Medulla oblongata (tissue), 1 donor: Measurements from ENCODE around the gene NRG4.
"Not testable (repeated sequence)": the region's sequence is repeated elsewhere in the genome, so short reads cannot be mapped to it uniquely, and the experiment has no call there.

Experiments
- DNase-seq: peaks from one replicate; pipeline ENCODE4 v3.0.0-alpha.2; 2015; ENCODE audit errors: extremely low spot score

Gene NRG4

DNA sequence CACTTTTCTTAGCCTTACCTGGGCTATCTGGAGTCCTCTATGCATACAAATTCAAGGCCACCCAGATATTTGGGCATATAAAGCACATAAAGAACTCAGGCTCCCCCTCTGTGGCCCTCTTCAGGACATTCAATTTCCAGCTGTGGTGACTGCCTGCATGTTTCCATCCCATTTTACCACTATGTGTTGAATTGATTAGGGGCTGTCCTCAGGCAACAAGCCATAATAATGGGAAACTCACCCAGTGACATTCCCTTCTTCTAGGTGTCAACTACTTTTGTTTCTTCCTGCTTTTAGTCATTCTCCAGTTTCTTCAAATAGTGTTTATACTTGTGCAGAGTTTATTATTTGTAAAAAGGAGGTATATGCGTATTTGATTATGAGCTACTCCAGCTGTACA is 18.0 kb downstream of the NRG4 start:
- DNase-seq = no peak

DNA sequence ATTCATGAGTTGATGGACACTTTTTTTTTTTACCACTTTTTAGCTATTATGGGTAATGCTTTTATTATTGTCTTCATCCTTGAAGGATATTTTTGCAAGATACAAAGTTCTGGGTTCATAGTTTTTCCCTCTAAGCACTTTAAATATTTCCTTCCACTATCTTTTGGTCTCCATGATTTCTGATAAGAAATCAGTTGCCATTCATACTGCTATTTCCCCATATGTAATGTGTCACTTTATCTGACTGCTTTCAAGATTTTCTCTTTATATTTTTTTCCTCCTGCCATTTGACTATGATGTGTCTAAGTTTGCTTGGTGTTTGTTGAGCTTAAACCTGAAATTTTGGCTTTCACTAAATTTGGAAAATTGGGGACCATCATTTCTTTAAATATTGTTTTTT is 19.3 kb downstream of the NRG4 start:
- DNase-seq = no peak

- no peak for DNase-seq
These were observed 22.3 kb downstream of the NRG4 start for GRCh38 chr15:75989875-75990274.

GRCh38 chr15:75989045-75989444 is 23.2 kb downstream of the NRG4 start:
- no peak for DNase-seq

- DNase-seq = no peak
These were observed 26.3 kb downstream of the NRG4 start for GRCh38 chr15:75985971-75986370.

DNA sequence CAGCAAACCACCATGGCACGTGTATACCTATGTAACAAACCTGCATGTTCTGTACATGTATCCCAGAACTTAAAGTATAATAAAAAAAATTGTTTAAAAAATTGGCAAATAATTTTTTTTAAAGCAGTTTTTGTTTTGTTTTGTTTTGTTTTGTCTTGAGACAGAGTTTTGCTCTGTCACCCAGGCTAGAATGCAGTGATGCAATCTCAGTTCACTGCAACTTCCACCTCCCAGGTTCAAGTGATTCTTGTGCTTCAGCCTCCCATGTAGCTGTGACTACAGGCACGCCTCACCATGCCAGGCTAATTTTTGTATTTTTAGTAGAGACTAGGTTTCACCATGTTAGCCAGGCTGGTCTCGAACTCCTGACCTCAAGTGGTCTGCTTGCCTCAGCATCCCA is 27.5 kb downstream of the NRG4 start:
- not testable (repeated sequence) for DNase-seq

GRCh38 chr15:75982468-75982867 is 29.8 kb downstream of the NRG4 start:
- no peak for DNase-seq

GRCh38 chr15:75981149-75981815 is 30.9 kb downstream of the NRG4 start:
- no peak for DNase-seq

DNA sequence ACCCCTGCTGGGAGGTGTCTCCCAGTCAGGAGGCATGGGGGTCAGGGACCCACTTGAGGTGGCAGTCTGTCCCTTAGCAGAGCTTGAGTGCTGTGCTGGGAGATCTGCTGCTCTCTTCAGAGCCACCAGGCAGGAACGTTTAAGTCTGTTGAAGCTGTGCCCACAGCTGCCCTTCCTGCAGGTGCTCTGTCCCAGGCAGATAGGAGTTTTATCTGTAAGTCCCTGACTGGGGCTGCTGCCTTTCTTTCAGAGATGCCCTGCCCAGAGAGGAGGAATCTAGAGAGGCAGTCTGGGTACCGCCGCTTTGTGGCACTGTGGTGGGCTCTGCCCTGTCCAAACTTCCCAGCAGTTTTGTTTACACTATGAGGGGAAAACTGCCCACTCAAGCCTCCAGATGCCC is 35.5 kb downstream of the NRG4 start:
- not testable (repeated sequence) for DNase-seq

DNA sequence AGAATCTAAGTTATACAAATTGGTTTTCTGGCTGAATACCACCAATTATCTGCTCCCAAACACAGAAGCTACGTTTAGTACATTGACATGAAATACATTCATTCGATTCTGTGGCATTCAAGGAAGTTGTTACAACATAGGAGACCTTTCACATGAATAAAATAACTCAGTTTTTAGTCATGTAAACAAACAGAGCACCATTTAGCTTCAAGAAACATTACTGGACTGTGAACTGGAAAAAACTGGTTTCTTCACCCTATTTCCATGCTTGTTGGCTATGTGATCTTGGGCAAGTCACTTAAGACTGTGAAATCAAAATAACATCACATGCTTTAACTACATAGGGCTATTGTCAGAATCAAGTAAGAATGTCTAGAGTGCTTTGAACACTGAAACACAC is 46.2 kb downstream of the NRG4 start:
- DNase-seq = no peak

DNA sequence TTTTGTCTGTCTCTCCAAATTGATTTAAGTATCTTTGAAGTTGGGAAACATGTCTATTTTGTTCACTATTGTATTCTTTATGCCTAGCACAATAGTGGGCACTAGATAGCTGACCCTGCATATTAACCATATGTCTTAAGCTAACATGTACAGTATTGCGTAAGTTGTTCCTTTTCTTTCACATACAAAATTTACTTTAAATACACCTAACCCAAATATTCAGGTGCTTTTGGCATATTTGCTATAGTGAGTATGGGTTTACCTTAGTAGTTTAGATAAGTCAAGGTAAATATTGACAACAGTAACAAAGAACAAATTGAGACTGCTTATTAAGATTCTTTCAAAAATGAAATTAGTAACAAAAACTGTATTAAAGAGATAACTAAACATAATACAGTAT is 50.9 kb downstream of the NRG4 start:
- no peak for DNase-seq

GRCh38 chr15:75955720-75956119 is 56.5 kb downstream of the NRG4 start:
- no peak for DNase-seq

- DNase-seq = no peak
These were observed 59.7 kb downstream of the NRG4 start for GRCh38 chr15:75952525-75952924.

DNA sequence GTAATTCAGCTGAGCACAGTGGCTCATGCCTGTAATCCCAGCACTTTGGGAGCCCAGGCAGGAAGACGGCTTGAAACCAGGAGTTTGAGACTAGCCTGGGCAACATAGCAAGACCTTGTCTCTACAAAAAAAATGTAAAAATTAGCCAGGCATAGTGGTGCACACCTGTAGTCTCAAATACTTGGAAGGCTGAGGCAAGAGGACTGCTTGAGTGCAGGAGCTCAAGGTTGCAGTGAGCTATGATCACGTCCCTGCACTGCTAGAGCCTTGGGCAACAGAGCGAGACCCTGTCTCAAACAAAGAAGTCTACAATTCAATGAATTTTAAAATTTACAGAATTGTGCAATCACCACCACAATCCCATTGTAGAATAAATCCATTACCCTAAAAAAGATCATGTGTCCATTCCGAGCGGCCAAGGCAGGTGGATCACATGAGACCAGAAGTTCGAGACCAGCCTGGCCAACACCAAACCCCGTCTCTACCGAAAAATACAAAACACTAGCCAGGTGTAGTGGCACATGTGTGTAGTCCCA is 63.4 kb downstream of the NRG4 start:
- DNase-seq = no peak

DNA sequence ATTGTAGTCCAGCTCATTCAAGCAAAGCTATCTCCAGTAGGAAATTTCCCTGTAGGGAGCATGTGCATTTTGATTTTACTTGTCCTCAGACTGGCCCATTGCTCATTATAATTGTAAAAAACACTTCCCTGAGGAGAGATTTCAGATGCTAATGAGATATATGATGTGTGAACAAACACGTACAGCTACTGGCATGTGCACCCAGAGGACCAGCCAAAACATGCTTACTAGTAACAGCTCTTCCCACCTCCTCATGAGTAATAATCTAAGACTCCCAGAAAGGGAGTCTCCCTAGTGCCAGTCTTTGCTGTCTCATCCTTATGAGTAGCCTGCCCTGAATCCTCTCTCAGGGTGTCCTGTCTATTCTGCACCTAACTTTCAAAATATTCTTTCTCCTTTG is 65.1 kb downstream of the NRG4 start:
- no peak for DNase-seq

DNA sequence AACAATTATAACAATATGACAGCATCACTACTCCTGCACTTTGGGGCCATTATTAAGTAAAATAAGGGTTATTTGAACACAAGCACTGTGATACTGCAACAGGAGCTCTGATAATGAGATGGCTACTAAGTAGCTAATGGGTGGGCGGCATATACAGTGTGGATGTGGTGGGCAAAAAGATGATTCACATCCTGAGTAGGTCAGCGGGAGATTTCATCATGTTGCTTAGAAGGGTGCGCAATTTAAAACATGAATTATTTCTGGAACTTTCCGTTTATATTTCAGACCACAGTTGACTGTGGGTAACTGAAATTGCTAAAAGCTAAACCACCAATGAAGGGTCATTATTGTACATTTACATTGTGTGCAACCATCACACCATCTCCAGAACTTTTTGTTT is 66.3 kb downstream of the NRG4 start:
- DNase-seq = no peak

DNA sequence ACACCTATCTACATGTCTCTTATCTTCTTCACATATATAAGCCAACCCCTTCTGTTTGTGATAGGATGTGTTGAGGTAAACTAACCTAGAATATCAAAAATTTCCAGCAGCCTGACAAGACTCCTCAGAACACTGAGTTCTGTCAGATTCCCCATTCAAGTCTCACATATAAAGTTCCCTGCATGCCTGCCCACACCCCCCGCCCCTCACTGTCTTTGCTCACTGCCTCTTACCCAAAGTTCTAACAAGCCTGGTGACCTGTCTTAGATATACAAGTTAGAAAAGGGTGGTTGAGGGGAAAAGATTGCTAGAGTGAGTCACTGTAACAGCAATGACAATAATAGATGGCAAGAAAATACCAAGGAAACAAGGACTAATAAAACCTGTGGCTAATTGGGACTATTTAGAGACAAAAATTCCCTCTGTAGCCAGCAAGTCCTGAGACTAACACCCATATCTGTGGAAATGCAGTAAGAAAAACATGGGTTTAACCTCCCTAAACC is 68.5 kb downstream of the NRG4 start:
- no peak for DNase-seq

- no peak for DNase-seq
These were observed 69.0 kb downstream of the NRG4 start for GRCh38 chr15:75943246-75943645.

- DNase-seq = no peak
These were observed 69.8 kb downstream of the NRG4 start for GRCh38 chr15:75942464-75942863.

GRCh38 chr15:75930866-75931265 is 81.4 kb downstream of the NRG4 start:
- no peak for DNase-seq

DNA sequence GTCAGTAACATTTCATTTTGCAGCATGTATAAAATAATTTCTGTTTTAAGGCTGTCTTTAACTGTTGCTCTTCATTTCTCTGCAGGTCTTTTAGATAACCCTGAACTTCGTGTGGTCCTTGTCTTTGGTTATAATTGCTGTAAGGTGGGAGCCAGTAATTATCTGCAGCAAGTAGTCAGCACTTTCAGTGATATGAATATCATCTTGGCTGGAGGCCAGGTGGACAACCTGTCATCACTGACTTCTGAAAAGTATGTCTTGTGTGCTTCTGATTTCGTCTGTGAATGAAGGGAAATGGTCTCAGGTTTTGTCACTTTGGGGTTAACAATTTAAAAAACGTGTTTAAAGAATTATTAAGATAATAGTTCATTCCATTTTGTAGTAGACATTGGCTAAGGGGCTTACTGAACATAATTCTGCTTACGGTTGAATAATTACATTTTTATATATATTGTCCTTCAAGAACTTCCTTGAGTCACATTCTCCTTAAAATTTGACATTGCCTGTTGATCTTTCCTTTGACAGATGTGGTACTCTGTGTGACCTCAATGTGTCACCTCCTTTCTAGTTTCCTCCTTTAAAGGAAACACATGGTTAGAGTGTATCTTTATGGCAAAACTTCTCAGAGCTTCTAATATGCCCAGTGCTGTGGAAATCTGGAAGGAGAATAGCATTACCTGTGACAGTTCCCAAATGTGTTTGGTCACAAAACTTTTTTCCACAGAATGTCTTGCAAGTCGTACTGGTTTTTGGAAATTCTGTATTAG is 82.2 kb downstream of the NRG4 start:
- no peak for DNase-seq

- no peak for DNase-seq
These were observed 83.3 kb downstream of the NRG4 start for GRCh38 chr15:75928680-75929608.
